ENCODE measurements around the gene TBC1D20.

Gene TBC1D20

GRCh38 chr20:437787-438486 is 24.4 kb downstream of the TBC1D20 start:
- no peak for DNase-seq

GRCh38 chr20:436476-436875 is 25.9 kb downstream of the TBC1D20 start:
- DNase-seq = no peak

GRCh38 chr20:435558-435957 is 26.8 kb downstream of the TBC1D20 start:
- no peak for DNase-seq

GRCh38 chr20:434661-435419 is 27.5 kb downstream of the TBC1D20 start:
- no peak for DNase-seq

GRCh38 chr20:434221-434620 is 28.1 kb downstream of the TBC1D20 start:
- DNase-seq = no peak

GRCh38 chr20:433300-433975 is 28.9 kb downstream of the TBC1D20 start:
- peak; percentile 77 for DNase-seq

GRCh38 chr20:432677-433299 is 29.5 kb downstream of the TBC1D20 start:
- DNase-seq = no peak

GRCh38 chr20:432208-432607 is 30.1 kb downstream of the TBC1D20 start:
- DNase-seq = no peak

GRCh38 chr20:431012-431904 is 31.1 kb downstream of the TBC1D20 start:
- peak; percentile 55 for DNase-seq

- DNase-seq = no peak
Observed at GRCh38 chr20:430091-430999, 32.0 kb downstream of the TBC1D20 start.

- no peak for DNase-seq
Observed at GRCh38 chr20:428658-429200, 33.6 kb downstream of the TBC1D20 start.

GRCh38 chr20:427849-428657 is 34.3 kb downstream of the TBC1D20 start:
- DNase-seq = no peak

- DNase-seq = no peak
Observed at GRCh38 chr20:427401-427800, 34.9 kb downstream of the TBC1D20 start.

GRCh38 chr20:426566-426965 is 35.8 kb downstream of the TBC1D20 start:
- DNase-seq = no peak

GRCh38 chr20:421685-422250 is 40.6 kb downstream of the TBC1D20 start:
- DNase-seq = no peak

- DNase-seq = peak; percentile 53
Observed at GRCh38 chr20:420721-421574, 41.4 kb downstream of the TBC1D20 start.

GRCh38 chr20:420166-420620 is 42.1 kb downstream of the TBC1D20 start:
- DNase-seq = no peak

GRCh38 chr20:419556-420165 is 42.7 kb downstream of the TBC1D20 start:
- DNase-seq = no peak
